Activated naive CD4-positive, alpha-beta T cell (primary cell): ENCODE results near the gene TRAM2.

ENCODE experiments used
- DNase-seq, 4 experiments: peaks; one replicate each; lab custom pipeline; 2025; lab: John Stamatoyannopoulos, UW

Gene TRAM2

GRCh38 chr6:52546678-52547077 lies 30.2 kb downstream of the TRAM2 start:
- no peak for DNase-seq

GRCh38 chr6:52546192-52546591 lies 30.7 kb downstream of the TRAM2 start:
- DNase-seq = no peak

- DNase-seq = no peak
Measured at GRCh38 chr6:52545406-52546119, 31.3 kb downstream of the TRAM2 start.

- no peak for DNase-seq
Measured at GRCh38 chr6:52544602-52545405, 32.1 kb downstream of the TRAM2 start.

- no peak for DNase-seq
Measured at GRCh38 chr6:52543729-52544601, 32.9 kb downstream of the TRAM2 start.

GRCh38 chr6:52543262-52543661 lies 33.6 kb downstream of the TRAM2 start:
- DNase-seq = no peak

GRCh38 chr6:52541135-52541534 lies 35.7 kb downstream of the TRAM2 start:
- no peak for DNase-seq

GRCh38 chr6:52540286-52540902 lies 36.5 kb downstream of the TRAM2 start:
- no peak for DNase-seq

GRCh38 chr6:52539607-52540006 lies 37.3 kb downstream of the TRAM2 start:
- DNase-seq = no peak

- DNase-seq = no peak
Measured at GRCh38 chr6:52538901-52539354, 37.9 kb downstream of the TRAM2 start.

- no peak for DNase-seq
Measured at GRCh38 chr6:52538252-52538900, 38.5 kb downstream of the TRAM2 start.

- no peak for DNase-seq
Measured at GRCh38 chr6:52537001-52537753, 39.7 kb downstream of the TRAM2 start.

- no peak for DNase-seq
Measured at GRCh38 chr6:52536424-52536916, 40.4 kb downstream of the TRAM2 start.

GRCh38 chr6:52535711-52536423 lies 41.0 kb downstream of the TRAM2 start:
- no peak for DNase-seq

- no peak for DNase-seq
Measured at GRCh38 chr6:52534966-52535390, 41.9 kb downstream of the TRAM2 start.

- DNase-seq = no peak
Measured at GRCh38 chr6:52534363-52534762, 42.5 kb downstream of the TRAM2 start.

- DNase-seq = no peak
Measured at GRCh38 chr6:52533491-52533890, 43.4 kb downstream of the TRAM2 start.

- DNase-seq = no peak
Measured at GRCh38 chr6:52532457-52532856, 44.4 kb downstream of the TRAM2 start.

GRCh38 chr6:52531834-52532233 lies 45.0 kb downstream of the TRAM2 start:
- DNase-seq = no peak

- no peak for DNase-seq
Measured at GRCh38 chr6:52531396-52531795, 45.5 kb downstream of the TRAM2 start.
